Germinal center (tissue), 1 donor: ENCODE measurements around the gene RING1.
A peak's percentile ranks its signal among the peaks of the same experiment; 100 is the strongest.

Source experiments
- DNase-seq: peaks from one replicate; pipeline ENCODE4 v3.0.0; 2012; ENCODE audit warnings: mixed read lengths, low spot score

RING1 gene

GRCh38 chr6:33247977-33248642 lies 39.8 kb downstream of the RING1 start:
- peak; percentile 80 for DNase-seq

GRCh38 chr6:33248643-33248931 lies 40.3 kb downstream of the RING1 start:
- peak; percentile 26 for DNase-seq

GRCh38 chr6:33248932-33249731 lies 40.8 kb downstream of the RING1 start:
- peak; percentile 90 for DNase-seq

GRCh38 chr6:33249732-33250630 lies 41.7 kb downstream of the RING1 start:
- no peak for DNase-seq

GRCh38 chr6:33250731-33251130 lies 42.4 kb downstream of the RING1 start:
- DNase-seq = no peak

- no peak for DNase-seq
These were observed 43.2 kb downstream of the RING1 start for GRCh38 chr6:33251395-33252012.

- no peak for DNase-seq
These were observed 44.5 kb downstream of the RING1 start for GRCh38 chr6:33252759-33253158.

GRCh38 chr6:33254591-33254990 lies 46.3 kb downstream of the RING1 start:
- no peak for DNase-seq

GRCh38 chr6:33259032-33259431 lies 50.7 kb downstream of the RING1 start:
- no peak for DNase-seq
